Left ventricle myocardium inferior (tissue), 1 donor: Measurements from ENCODE around the gene DZIP1. TPM values are rescaled to one million over a fixed set of nuclear protein-coding genes. Genes with fewer than 3 reads are reported as not detected.
"Not testable (repeated sequence)": the region's sequence is repeated elsewhere in the genome, so short reads cannot be mapped to it uniquely, and the experiment has no call there.

ENCODE experiments used
- DNase-seq: peaks from one replicate; pipeline ENCODE4 v3.0.0-alpha.2; 2020
- H3K27ac ChIP-seq: fragments of 200-600 bp; replicated peaks from 2 replicates; pipeline ENCODE4 v1.8.0; 2021
- H3K27me3 ChIP-seq: fragments of 200-600 bp; 2 replicates; pipeline ENCODE4 v1.8.0; 2021; ENCODE audit warnings: low read depth
- H3K36me3 ChIP-seq: fragments of 200-600 bp; 2 replicates; pipeline ENCODE4 v1.8.0; 2021
- H3K4me1 ChIP-seq: fragments of 200-600 bp; 2 replicates; pipeline ENCODE4 v1.8.0; 2021
- H3K4me3 ChIP-seq: fragments of 200-600 bp; 2 replicates; pipeline ENCODE4 v1.8.0; 2021; ENCODE audit warnings: mild to moderate bottlenecking, moderate library complexity
- H3K9me3 ChIP-seq: fragments of 200-600 bp; replicated peaks from 2 replicates; pipeline ENCODE4 v1.8.0; 2021
- CTCF ChIP-seq: fragments of 200-600 bp; IDR thresholded peaks from 2 replicates; pipeline ENCODE4 v1.8.0; 2021; ENCODE audit warnings: antibody characterized with exemption, mild to moderate bottlenecking, borderline replicate concordance
- intact Hi-C: fragments of 100-400 bp; cut with micrococcal nuclease; formaldehyde crosslinking; loops from one replicate; pipeline ENCODE4 v1.11.0; 2022
- total RNA-seq: library from RNA; stranded (reverse); fragmentation: NEBNext Ultra II Directional; extraction: Animal tissue kit (Norgen Biotek cat#: 25700); gene quantifications from one replicate; pipeline ENCODE4 v1.2.1, GENCODE V29; 2021
- donor health status: DM: no; HTN: yes; CAD: no; lungs with severe emphysema.

The DZIP1 gene
- total RNA-seq, 1 donor from 2014 or later: 3.8 TPM

- Histone ChIP-seq H3K4me3 (no peak overlapping the region), H3K4me1 (no peaks in the 10 kb centered on the region), H3K9me3 (no peaks in the 10 kb centered on the region), H3K36me3 (peaks cover 44% of the 10 kb centered on the region), H3K27me3 (no peaks in the 10 kb centered on the region), H3K27ac (no peak overlapping the region)
- no peak for DNase-seq
- TF ChIP-seq CTCF: no peak
- intact Hi-C loops: no loop called here
Observed at GRCh38 chr13:95585867-95586266, 58.6 kb downstream of the DZIP1 start.

GRCh38 chr13:95579303-95579702 is 65.2 kb downstream of the DZIP1 start:
- Histone ChIP-seq H3K27ac (no peak overlapping the region), H3K4me3 (no peak overlapping the region), H3K4me1 (no peaks in the 10 kb centered on the region), H3K9me3 (no peaks in the 10 kb centered on the region), H3K36me3 (peaks cover 23% of the 10 kb centered on the region), H3K27me3 (no peaks in the 10 kb centered on the region)
- DNase-seq: no peak
- intact Hi-C loops: no loop called here
- no peak for TF ChIP-seq CTCF

- Histone ChIP-seq H3K4me1 (no peaks in the 10 kb centered on the region), H3K9me3 (no peaks in the 10 kb centered on the region), H3K27me3 (no peaks in the 10 kb centered on the region), H3K27ac (no peak overlapping the region), H3K4me3 (no peak overlapping the region), H3K36me3 (no peaks in the 10 kb centered on the region)
- TF ChIP-seq CTCF: no peak
- intact Hi-C loops: no loop called here
- no peak for DNase-seq
Observed at GRCh38 chr13:95573221-95573620, 71.3 kb downstream of the DZIP1 start.

GRCh38 chr13:95571941-95572340 is 72.6 kb downstream of the DZIP1 start:
- Histone ChIP-seq H3K4me3 (no peak overlapping the region), H3K36me3 (no peaks in the 10 kb centered on the region), H3K9me3 (no peaks in the 10 kb centered on the region), H3K4me1 (no peaks in the 10 kb centered on the region), H3K27ac (no peak overlapping the region), H3K27me3 (no peaks in the 10 kb centered on the region)
- TF ChIP-seq CTCF: no peak
- no peak for DNase-seq
- intact Hi-C loops: no loop called here

GRCh38 chr13:95570016-95570415 is 74.5 kb downstream of the DZIP1 start:
- H3K36me3 ChIP-seq: no peaks in the 10 kb centered on the region
- TF ChIP-seq CTCF: no peak
- intact Hi-C loops: no loop called here
- no peaks in the 10 kb centered on the region for H3K4me1 ChIP-seq
- no peaks in the 10 kb centered on the region for H3K27me3 ChIP-seq
- H3K27ac ChIP-seq: no peak overlapping the region
- no peak for DNase-seq
- peaks cover 4% of the 10 kb centered on the region for H3K9me3 ChIP-seq
- H3K4me3 ChIP-seq: no peak overlapping the region

GRCh38 chr13:95568131-95568530 is 76.4 kb downstream of the DZIP1 start:
- no peak overlapping the region for H3K4me3 ChIP-seq
- intact Hi-C loops: no loop called here
- no peaks in the 10 kb centered on the region for H3K36me3 ChIP-seq
- H3K4me1 ChIP-seq: no peaks in the 10 kb centered on the region
- no peaks in the 10 kb centered on the region for H3K27me3 ChIP-seq
- H3K27ac ChIP-seq: no peak overlapping the region
- no peak for DNase-seq
- H3K9me3 ChIP-seq: peaks cover 4% of the 10 kb centered on the region
- TF ChIP-seq CTCF: no peak

- intact Hi-C loops, H3K4me1 ChIP-seq: not testable (repeated sequence)
Observed at GRCh38 chr13:95565758-95566157, 78.7 kb downstream of the DZIP1 start.

More at GRCh38 chr13:95565758-95566157, 78.7 kb downstream of the DZIP1 start:
- DNase-seq, H3K4me3 ChIP-seq, H3K36me3 ChIP-seq, H3K27me3 ChIP-seq, H3K9me3 ChIP-seq, H3K27ac ChIP-seq: not testable (repeated sequence)
